ENCODE results near the gene AAGAB. TPM values are rescaled to one million over a fixed set of nuclear protein-coding genes. Genes with fewer than 3 reads are reported as not detected.

The AAGAB gene
- total RNA-seq, 2 donors from 2014 or later: 50.5 TPM

GRCh38 chr15:67185621-67186225 lies 68.7 kb downstream of the AAGAB start:
- H3K27ac Mint-ChIP-seq: peak overlapping the region; percentile 39 to 74
- DNase-seq (ENCODE audit: low spot score): no peak
- H3K36me3 Mint-ChIP-seq: peaks cover 5% of the 10 kb centered on the region
- peaks cover 17 to 22% of the 10 kb centered on the region in 2 donors for H3K4me1 Mint-ChIP-seq (ENCODE audit: low read depth in 2 of 2)
- H3K27me3 Mint-ChIP-seq: no peaks in the 10 kb centered on the region
- no peak overlapping the region for H3K4me3 Mint-ChIP-seq
- peak in 1 of 2 donors; percentile 41 for ATAC-seq
- no peaks in the 10 kb centered on the region for H3K9me3 Mint-ChIP-seq

- DNase-seq (ENCODE audit: low spot score) (no peak), ATAC-seq (no peak)
- H3K4me1 Mint-ChIP-seq (ENCODE audit: low read depth in 2 of 2): peaks cover 18 to 22% of the 10 kb centered on the region in 2 donors
- H3K27me3 Mint-ChIP-seq: no peaks in the 10 kb centered on the region
- H3K4me3 Mint-ChIP-seq: no peak overlapping the region
- peaks cover 5% of the 10 kb centered on the region for H3K36me3 Mint-ChIP-seq
- H3K9me3 Mint-ChIP-seq: no peaks in the 10 kb centered on the region
- no peak overlapping the region for H3K27ac Mint-ChIP-seq
Measured at GRCh38 chr15:67185051-67185450, 69.4 kb downstream of the AAGAB start.

GRCh38 chr15:67184208-67184925 lies 70.1 kb downstream of the AAGAB start:
- ATAC-seq: no peak
- Mint-ChIP-seq H3K4me3 (no peak overlapping the region), H3K27me3 (no peaks in the 10 kb centered on the region), H3K4me1 (ENCODE audit: low read depth in 2 of 2) (peaks cover 23 to 29% of the 10 kb centered on the region in 2 donors), H3K36me3 (peaks cover 5% of the 10 kb centered on the region), H3K27ac (no peak overlapping the region), H3K9me3 (no peaks in the 10 kb centered on the region)
- no peak for DNase-seq (ENCODE audit: low spot score)

- no peak for DNase-seq (ENCODE audit: low spot score)
- H3K36me3 Mint-ChIP-seq: peaks cover 2% of the 10 kb centered on the region
- H3K27ac Mint-ChIP-seq: no peak overlapping the region
Measured at GRCh38 chr15:67183443-67184169, 70.9 kb downstream of the AAGAB start.

GRCh38 chr15:67181221-67181639 lies 73.2 kb downstream of the AAGAB start:
- H3K27ac Mint-ChIP-seq: no peak overlapping the region
- no peaks in the 10 kb centered on the region for H3K9me3 Mint-ChIP-seq
- peaks cover 27 to 35% of the 10 kb centered on the region in 2 donors for H3K4me1 Mint-ChIP-seq (ENCODE audit: low read depth in 2 of 2)
- no peak for ATAC-seq
- no peaks in the 10 kb centered on the region for H3K36me3 Mint-ChIP-seq
- no peak for DNase-seq (ENCODE audit: low spot score)
- no peaks in the 10 kb centered on the region for H3K27me3 Mint-ChIP-seq
- no peak overlapping the region for H3K4me3 Mint-ChIP-seq

More at GRCh38 chr15:67183443-67184169, 70.9 kb downstream of the AAGAB start:
- no peaks in the 10 kb centered on the region for H3K9me3 Mint-ChIP-seq
- no peaks in the 10 kb centered on the region for H3K27me3 Mint-ChIP-seq
- no peak for ATAC-seq
- peaks cover 23 to 31% of the 10 kb centered on the region in 2 donors for H3K4me1 Mint-ChIP-seq (ENCODE audit: low read depth in 2 of 2)
- H3K4me3 Mint-ChIP-seq: no peak overlapping the region

GRCh38 chr15:67180514-67181191 lies 73.8 kb downstream of the AAGAB start:
- no peak overlapping the region for H3K27ac Mint-ChIP-seq
- peaks cover 27 to 35% of the 10 kb centered on the region in 2 donors for H3K4me1 Mint-ChIP-seq (ENCODE audit: low read depth in 2 of 2)
- no peaks in the 10 kb centered on the region for H3K36me3 Mint-ChIP-seq
- no peak for DNase-seq (ENCODE audit: low spot score)
- no peaks in the 10 kb centered on the region for H3K9me3 Mint-ChIP-seq
- H3K27me3 Mint-ChIP-seq: no peaks in the 10 kb centered on the region
- no peak overlapping the region for H3K4me3 Mint-ChIP-seq
- no peak for ATAC-seq

GRCh38 chr15:67180035-67180434 lies 74.4 kb downstream of the AAGAB start:
- Mint-ChIP-seq H3K4me1 (ENCODE audit: low read depth in 2 of 2) (peaks cover 27 to 35% of the 10 kb centered on the region in 2 donors), H3K9me3 (no peaks in the 10 kb centered on the region), H3K27me3 (no peaks in the 10 kb centered on the region), H3K27ac (peak overlapping the region in 1 of 2 donors; percentile 84), H3K4me3 (no peak overlapping the region), H3K36me3 (no peaks in the 10 kb centered on the region)
- ATAC-seq (no peak), DNase-seq (ENCODE audit: low spot score) (no peak)

- peak overlapping the region in 1 of 2 donors; percentile 84 for H3K27ac Mint-ChIP-seq
- H3K4me3 Mint-ChIP-seq: no peak overlapping the region
- no peaks in the 10 kb centered on the region for H3K27me3 Mint-ChIP-seq
- H3K36me3 Mint-ChIP-seq: no peaks in the 10 kb centered on the region
- ATAC-seq: no peak
- no peaks in the 10 kb centered on the region for H3K9me3 Mint-ChIP-seq
- no peak for DNase-seq (ENCODE audit: low spot score)
- peaks cover 28 to 38% of the 10 kb centered on the region in 2 donors for H3K4me1 Mint-ChIP-seq (ENCODE audit: low read depth in 2 of 2)
Measured at GRCh38 chr15:67179411-67179995, 75.0 kb downstream of the AAGAB start.

GRCh38 chr15:67178569-67179210 lies 75.8 kb downstream of the AAGAB start:
- ATAC-seq (no peak), DNase-seq (ENCODE audit: low spot score) (no peak)
- peaks cover 2% of the 10 kb centered on the region for H3K36me3 Mint-ChIP-seq
- H3K27ac Mint-ChIP-seq: peak overlapping the region in 1 of 2 donors; percentile 65
- no peaks in the 10 kb centered on the region for H3K9me3 Mint-ChIP-seq
- H3K27me3 Mint-ChIP-seq: no peaks in the 10 kb centered on the region
- H3K4me3 Mint-ChIP-seq: no peak overlapping the region
- H3K4me1 Mint-ChIP-seq (ENCODE audit: low read depth in 2 of 2): peaks cover 36 to 46% of the 10 kb centered on the region in 2 donors

- H3K27me3 Mint-ChIP-seq: no peaks in the 10 kb centered on the region
- ATAC-seq (no peak), DNase-seq (ENCODE audit: low spot score) (no peak)
- peaks cover 8% of the 10 kb centered on the region for H3K36me3 Mint-ChIP-seq
- H3K4me1 Mint-ChIP-seq (ENCODE audit: low read depth in 2 of 2): peaks cover 44 to 55% of the 10 kb centered on the region in 2 donors
- no peak overlapping the region for H3K4me3 Mint-ChIP-seq
- H3K27ac Mint-ChIP-seq: no peak overlapping the region
- H3K9me3 Mint-ChIP-seq: no peaks in the 10 kb centered on the region
Measured at GRCh38 chr15:67177752-67178151, 76.7 kb downstream of the AAGAB start.

- Mint-ChIP-seq H3K36me3 (peaks cover 11% of the 10 kb centered on the region), H3K4me1 (ENCODE audit: low read depth in 2 of 2) (peaks cover 44 to 61% of the 10 kb centered on the region in 2 donors), H3K27ac (peak overlapping the region; percentile 73 to 91), H3K4me3 (peak overlapping the region; percentile 75), H3K27me3 (no peaks in the 10 kb centered on the region), H3K9me3 (no peaks in the 10 kb centered on the region)
- DNase-seq (ENCODE audit: low spot score) (no peak), ATAC-seq (no peak)
Measured at GRCh38 chr15:67176195-67176971, 78.1 kb downstream of the AAGAB start.

GRCh38 chr15:67175643-67176071 lies 78.8 kb downstream of the AAGAB start:
- Mint-ChIP-seq H3K27ac (peak overlapping the region; percentile 73 to 91), H3K4me1 (ENCODE audit: low read depth in 2 of 2) (peaks cover 44 to 61% of the 10 kb centered on the region in 2 donors), H3K4me3 (peak overlapping the region; percentile 75), H3K27me3 (no peaks in the 10 kb centered on the region), H3K9me3 (no peaks in the 10 kb centered on the region), H3K36me3 (peaks cover 14% of the 10 kb centered on the region)
- peak; percentile 85 for DNase-seq (ENCODE audit: low spot score)
- peak; percentile 88 to 93 for ATAC-seq

All from natural killer cell treated with Interleukin-12 subunit alpha and Interleukin-12 subunit beta and Interleukin-15 and Interleukin-18, amount 100 ng/mL, for 72 hours (primary cell).